Measurements from ENCODE around the gene PEX5L. TPM values are rescaled to one million over a fixed set of nuclear protein-coding genes. Genes with fewer than 3 reads are reported as not detected.

The PEX5L gene
- total RNA-seq, 1 donor = under 0.01 TPM

- DNase-seq (ENCODE audit: low read depth) = no peak
- TF ChIP-seq CTCF (IDR thresholded peaks at IDR 0.05; ENCODE audit: insufficient read depth, low read depth, low read length) = no peak
- H3K4me3 ChIP-seq (ENCODE audit: low read depth, low read length) = no peak overlapping the region
Measured at GRCh38 chr3:179848711-179849110, 188.0 kb downstream of the PEX5L start.

GRCh38 chr3:179842061-179842460, 194.7 kb downstream of the PEX5L start:
- H3K4me3 ChIP-seq (ENCODE audit: low read depth, low read length) = no peak overlapping the region
- DNase-seq (ENCODE audit: low read depth) = no peak
- no peak for TF ChIP-seq CTCF (IDR thresholded peaks at IDR 0.05; ENCODE audit: insufficient read depth, low read depth, low read length)

DNA sequence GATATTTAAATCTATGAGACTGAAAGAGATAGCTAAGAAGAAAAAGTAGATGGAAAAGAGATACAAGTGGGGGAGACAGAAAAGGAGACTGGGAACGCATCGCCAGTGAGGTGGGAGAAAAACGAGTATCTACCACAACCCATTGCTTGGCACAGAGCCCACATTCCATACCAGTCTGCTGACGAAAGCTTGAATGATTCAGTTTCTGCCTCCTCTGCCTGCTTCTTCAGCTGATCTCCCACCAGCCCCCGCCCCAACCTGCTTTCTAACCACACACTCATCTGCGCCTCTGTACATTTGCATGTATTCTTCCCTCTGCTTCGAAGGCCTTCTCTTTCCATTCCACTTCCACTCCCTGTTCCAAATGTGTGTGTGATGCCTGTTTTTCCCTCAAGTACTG, 195.8 kb downstream of the PEX5L start:
- TF ChIP-seq CTCF (IDR thresholded peaks at IDR 0.05; ENCODE audit: insufficient read depth, low read depth, low read length) = no peak
- peak; percentile 25 for DNase-seq (ENCODE audit: low read depth)
- H3K4me3 ChIP-seq (ENCODE audit: low read depth, low read length) = no peak overlapping the region

DNA sequence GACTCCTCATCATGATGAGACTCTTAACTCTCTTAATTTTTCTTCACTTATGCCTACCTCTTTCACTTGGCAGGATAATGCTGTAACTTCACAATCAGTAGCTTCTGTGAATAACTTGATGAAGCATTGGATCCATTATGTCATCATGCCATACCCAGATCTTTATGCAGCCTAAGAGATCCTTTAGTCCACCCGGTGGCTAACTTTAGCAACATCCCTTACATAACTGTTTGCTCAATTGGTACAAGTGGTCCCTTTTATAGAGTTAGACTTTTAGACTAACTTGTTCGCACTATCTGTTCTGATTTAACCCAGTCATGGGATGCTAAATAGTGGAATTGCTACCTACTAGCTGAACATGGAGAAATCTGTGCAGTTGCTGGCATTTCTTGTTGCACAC, 199.4 kb downstream of the PEX5L start:
- TF ChIP-seq CTCF (IDR thresholded peaks at IDR 0.05; ENCODE audit: insufficient read depth, low read depth, low read length) = peak; percentile 5
- H3K4me3 ChIP-seq (ENCODE audit: low read depth, low read length) = no peak overlapping the region
- peak; percentile 2 for DNase-seq (ENCODE audit: low read depth)

DNA sequence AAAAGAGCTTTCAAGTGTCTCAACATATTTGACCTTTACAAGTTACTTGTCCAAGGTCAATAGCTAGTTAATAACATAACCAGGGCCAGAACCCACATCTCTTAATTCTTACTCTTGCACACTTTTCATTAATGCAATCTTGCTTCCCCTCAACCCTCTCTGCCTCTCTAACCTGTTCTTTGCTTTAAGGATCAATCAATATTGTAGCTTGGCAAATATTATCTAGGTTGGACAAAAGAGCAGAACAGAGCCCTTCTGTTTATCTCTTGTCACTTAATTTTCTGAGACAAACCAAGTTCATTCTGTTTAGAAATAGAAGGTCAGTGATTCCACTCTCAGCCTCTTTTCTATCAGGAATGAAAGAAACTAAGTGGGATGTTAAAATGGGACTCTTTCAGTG, 203.4 kb downstream of the PEX5L start:
- DNase-seq (ENCODE audit: low read depth) = no peak
- no peak for TF ChIP-seq CTCF (IDR thresholded peaks at IDR 0.05; ENCODE audit: insufficient read depth, low read depth, low read length)
- no peak overlapping the region for H3K4me3 ChIP-seq (ENCODE audit: low read depth, low read length)

DNA sequence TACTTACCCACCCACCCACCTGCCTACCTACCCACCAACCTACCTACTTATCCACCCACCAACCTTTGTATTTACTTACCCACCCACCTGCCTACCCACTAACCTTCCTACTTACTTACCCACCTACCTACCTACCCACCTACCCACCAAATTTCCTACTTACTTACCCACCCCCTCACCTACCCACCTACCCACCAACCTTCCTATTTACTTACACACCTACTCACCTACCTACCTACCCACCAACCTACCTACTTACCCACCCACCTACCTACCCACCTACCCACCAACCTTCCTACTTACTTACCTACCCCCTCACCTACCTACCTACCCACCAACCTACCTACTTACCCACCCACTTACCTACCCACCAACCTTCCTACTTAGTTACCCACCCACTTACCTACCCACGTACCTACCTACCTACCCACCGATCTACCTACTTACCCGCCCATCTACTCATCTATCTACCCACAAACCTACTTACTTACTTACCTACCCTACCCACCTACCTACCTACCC, 204.3 kb downstream of the PEX5L start:
- no peak overlapping the region for H3K4me3 ChIP-seq (ENCODE audit: low read depth, low read length)
- no peak for DNase-seq (ENCODE audit: low read depth)
- no peak for TF ChIP-seq CTCF (IDR thresholded peaks at IDR 0.05; ENCODE audit: insufficient read depth, low read depth, low read length)

DNA sequence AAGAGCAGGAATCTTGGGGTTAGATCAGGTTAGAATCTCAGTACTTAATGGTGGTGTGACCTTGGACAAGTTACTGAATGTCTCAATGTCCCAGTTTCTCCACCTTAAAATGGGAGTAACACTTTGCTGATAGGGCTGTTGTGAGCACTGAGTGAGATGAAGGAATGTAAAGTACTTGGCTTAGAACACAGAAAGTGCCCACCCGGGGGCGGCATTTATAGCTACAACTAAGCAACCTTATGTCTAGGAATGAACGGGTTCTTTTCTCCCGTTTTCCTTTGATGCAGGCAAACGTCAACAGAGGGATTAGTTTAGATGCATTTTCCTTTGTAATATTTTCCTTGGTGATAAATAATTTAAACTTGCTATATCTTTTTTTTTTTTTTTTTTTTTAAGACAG, 207.3 kb downstream of the PEX5L start:
- DNase-seq (ENCODE audit: low read depth) = no peak
- no peak overlapping the region for H3K4me3 ChIP-seq (ENCODE audit: low read depth, low read length)
- TF ChIP-seq CTCF (IDR thresholded peaks at IDR 0.05; ENCODE audit: insufficient read depth, low read depth, low read length) = no peak
